Measurements from ENCODE around the gene SPEM3.

- TF ChIP-seq, protein P1, sequence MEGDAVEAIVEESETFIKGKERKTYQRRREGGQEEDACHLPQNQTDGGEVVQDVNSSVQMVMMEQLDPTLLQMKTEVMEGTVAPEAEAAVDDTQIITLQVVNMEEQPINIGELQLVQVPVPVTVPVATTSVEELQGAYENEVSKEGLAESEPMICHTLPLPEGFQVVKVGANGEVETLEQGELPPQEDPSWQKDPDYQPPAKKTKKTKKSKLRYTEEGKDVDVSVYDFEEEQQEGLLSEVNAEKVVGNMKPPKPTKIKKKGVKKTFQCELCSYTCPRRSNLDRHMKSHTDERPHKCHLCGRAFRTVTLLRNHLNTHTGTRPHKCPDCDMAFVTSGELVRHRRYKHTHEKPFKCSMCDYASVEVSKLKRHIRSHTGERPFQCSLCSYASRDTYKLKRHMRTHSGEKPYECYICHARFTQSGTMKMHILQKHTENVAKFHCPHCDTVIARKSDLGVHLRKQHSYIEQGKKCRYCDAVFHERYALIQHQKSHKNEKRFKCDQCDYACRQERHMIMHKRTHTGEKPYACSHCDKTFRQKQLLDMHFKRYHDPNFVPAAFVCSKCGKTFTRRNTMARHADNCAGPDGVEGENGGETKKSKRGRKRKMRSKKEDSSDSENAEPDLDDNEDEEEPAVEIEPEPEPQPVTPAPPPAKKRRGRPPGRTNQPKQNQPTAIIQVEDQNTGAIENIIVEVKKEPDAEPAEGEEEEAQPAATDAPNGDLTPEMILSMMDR (IDR thresholded peaks at IDR 0.05) = no peak
- no peak for TF ChIP-seq EZH2 (IDR thresholded peaks at IDR 0.05)
Observed at GRCh38 chr17:7425316-7425715, 3.3 kb upstream of the SPEM3 start, which contains the start of gene SPEM2.
